AG04450 (cell line): ENCODE results near the gene P2RX6. TPM values are rescaled to one million over a fixed set of nuclear protein-coding genes. Genes with fewer than 3 reads are reported as not detected.

Source experiments
- CTCF ChIA-PET: fragments of 300-600, 350-600 bp; formaldehyde crosslinking; extraction: SDS; loops from one replicate; lab custom pipeline; 2022; ENCODE audit warnings: antibody characterized with exemption, inconsistent platforms; lab: Charles Lee
- POLR2A ChIA-PET: fragments of 350-600 bp; formaldehyde crosslinking; extraction: SDS; loops from one replicate; lab custom pipeline; 2021; ENCODE audit warnings: antibody characterized with exemption, inconsistent platforms; lab: Yijun Ruan, JAX
- DNase-seq: peaks from one replicate; pipeline ENCODE4 v3.0.0-alpha.2; 2011; ENCODE audit warnings: low read depth, low spot score
- H3K27ac ChIP-seq: one replicate; pipeline ENCODE4 v1.5.1; 2012; ENCODE audit warnings: low read depth, low read length, control low read depth
- H3K27me3 ChIP-seq: one replicate; pipeline ENCODE4 v1.6.0; 2012; ENCODE audit warnings: low read length; ENCODE audit not compliant: control insufficient read depth, insufficient read depth
- H3K4me3 ChIP-seq: 2 replicates; pipeline ENCODE4 v1.5.1; 2011; ENCODE audit warnings: mild to moderate bottlenecking, low read depth, low read length, control low read depth
- H3K9me3 ChIP-seq: 2 replicates; pipeline ENCODE4 v1.5.1; 2012; ENCODE audit warnings: low read length; ENCODE audit not compliant: control insufficient read depth, insufficient read depth
- polyA plus RNA-seq: library from polyadenylated mRNA; depleted of rRNA; stranded (reverse); fragments of >200 nt; gene quantifications from 2 replicates; pipeline ENCODE4 v1.2.3, GENCODE V29; 2011
- TF ChIP-seq, protein P1 (sequence below): IDR thresholded peaks from 2 replicates; pipeline ENCODE4 v1.5.1; 2011; ENCODE audit warnings: low read depth, low read length, control low read depth, inconsistent platforms

The P2RX6 gene
- polyA plus RNA-seq, 1 experiment = 1.7 TPM

DNA sequence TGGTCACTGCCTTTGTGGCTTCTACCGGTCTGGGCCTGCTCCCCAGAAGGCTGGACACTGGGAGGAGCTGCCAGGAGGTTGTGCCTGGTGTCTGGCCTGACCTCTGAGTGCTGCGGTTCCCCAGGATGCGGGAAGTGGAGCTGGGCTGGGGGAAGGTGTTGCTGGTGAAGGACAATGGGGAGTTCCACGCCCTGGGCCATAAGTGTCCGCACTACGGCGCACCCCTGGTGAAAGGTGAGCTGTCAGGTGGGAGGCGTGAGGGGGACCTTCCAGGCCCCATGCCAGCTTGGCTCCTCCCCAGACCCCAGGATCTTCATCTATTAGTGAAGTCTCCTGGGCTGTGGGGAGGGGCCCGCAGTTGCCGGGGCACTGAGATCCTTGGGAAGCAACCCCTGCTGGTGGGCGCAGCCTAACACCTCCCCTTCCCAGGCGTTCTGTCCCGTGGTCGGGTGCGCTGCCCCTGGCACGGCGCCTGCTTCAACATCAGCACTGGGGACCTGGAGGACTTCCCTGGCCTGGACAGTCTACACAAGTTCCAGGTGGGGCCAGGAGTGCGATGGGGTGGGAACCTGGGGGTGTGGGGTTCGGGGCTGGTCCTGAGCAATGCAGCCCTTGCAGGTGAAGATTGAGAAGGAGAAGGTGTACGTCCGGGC lies 41.2 kb upstream of the P2RX6 start:
- CTCF ChIA-PET = no interaction called here
- Histone ChIP-seq H3K4me3 (no peak overlapping the region), H3K27me3 (peaks cover 2% of the 10 kb centered on the region), H3K9me3 (peaks cover 11% of the 10 kb centered on the region), H3K27ac (no peak overlapping the region)
- TF ChIP-seq, protein P1, sequence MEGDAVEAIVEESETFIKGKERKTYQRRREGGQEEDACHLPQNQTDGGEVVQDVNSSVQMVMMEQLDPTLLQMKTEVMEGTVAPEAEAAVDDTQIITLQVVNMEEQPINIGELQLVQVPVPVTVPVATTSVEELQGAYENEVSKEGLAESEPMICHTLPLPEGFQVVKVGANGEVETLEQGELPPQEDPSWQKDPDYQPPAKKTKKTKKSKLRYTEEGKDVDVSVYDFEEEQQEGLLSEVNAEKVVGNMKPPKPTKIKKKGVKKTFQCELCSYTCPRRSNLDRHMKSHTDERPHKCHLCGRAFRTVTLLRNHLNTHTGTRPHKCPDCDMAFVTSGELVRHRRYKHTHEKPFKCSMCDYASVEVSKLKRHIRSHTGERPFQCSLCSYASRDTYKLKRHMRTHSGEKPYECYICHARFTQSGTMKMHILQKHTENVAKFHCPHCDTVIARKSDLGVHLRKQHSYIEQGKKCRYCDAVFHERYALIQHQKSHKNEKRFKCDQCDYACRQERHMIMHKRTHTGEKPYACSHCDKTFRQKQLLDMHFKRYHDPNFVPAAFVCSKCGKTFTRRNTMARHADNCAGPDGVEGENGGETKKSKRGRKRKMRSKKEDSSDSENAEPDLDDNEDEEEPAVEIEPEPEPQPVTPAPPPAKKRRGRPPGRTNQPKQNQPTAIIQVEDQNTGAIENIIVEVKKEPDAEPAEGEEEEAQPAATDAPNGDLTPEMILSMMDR = no peak
- POLR2A ChIA-PET = interaction anchor here (0.6 to 3.5 kb wide), 3 partner anchors 8 to 31 kb away, joined by 3 to 21 read pairs (median 4); partner anchors contain the start of gene LZTR1
- DNase-seq = no peak

DNA sequence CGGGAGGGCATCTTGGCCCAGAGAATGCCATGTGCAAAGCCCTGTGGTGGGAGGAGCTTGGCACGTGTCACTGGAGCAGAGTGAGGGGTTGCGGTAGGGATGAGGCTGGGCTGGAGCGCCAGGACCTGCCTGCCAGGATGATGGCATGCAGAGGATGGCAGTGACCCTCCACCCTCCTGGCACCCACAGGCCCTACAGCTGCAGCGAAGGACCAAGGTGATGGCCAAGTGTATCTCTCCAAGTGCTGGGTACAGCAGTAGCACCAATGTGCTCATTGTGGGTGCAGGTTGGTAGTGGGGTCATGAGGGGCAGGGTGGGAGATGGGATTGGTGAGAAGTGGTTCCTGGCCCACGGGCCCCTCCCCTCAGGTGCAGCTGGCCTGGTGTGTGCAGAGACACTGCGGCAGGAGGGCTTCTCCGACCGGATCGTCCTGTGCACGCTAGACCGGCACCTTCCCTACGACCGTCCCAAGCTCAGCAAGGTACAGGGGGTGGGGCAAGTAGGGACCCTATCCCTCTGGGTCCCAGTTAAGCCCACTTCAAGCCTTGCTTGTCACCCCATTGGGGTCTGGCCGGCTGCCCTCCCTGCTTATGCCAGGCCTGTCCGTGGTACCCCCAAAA lies 40.5 kb upstream of the P2RX6 start:
- DNase-seq = no peak
- H3K27me3 ChIP-seq = peaks cover 2% of the 10 kb centered on the region
- CTCF ChIA-PET = no interaction called here
- no peak overlapping the region for H3K27ac ChIP-seq
- TF ChIP-seq, protein P1 = no peak
- H3K9me3 ChIP-seq = peaks cover 16% of the 10 kb centered on the region
- no peak overlapping the region for H3K4me3 ChIP-seq
- POLR2A ChIA-PET = interaction anchor here (0.8 kb wide), 1 partner anchor 11 kb away, joined by 4 read pairs; no protein-coding TSS in a partner anchor

DNA sequence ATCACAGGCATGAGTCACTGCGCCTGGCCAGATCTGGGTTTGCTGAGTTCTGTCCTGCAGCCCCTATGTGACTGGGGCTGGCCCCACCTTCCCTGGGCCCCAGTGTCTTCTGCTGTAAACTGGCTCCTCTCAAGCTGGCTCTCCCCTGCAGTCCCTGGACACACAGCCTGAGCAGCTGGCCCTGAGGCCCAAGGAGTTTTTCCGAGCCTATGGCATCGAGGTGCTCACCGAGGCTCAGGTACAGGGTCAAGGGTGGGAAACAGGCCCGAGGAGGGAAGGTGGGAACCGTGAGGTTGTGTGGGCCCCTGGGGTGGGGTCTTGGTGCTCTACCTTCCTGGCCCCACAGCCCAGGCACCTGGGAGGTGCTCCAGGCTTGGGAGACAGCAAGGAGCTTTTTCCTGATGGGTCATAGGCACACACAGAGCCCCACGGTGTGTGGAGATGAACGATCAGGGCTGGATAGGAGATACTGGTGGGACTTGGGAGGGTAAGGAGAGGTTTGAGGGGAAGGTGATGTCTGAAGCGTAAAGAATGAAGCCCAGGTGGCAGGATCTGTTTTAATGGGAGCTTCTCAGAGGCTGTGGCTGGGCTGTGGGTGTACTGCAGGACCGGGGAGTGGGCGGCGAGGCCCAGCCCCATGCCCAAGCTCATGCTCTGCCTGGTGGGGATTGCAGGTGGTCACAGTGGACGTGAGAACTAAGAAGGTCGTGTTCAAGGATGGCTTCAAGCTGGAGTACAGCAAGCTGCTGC lies 39.2 kb upstream of the P2RX6 start:
- POLR2A ChIA-PET = no interaction called here

DNA sequence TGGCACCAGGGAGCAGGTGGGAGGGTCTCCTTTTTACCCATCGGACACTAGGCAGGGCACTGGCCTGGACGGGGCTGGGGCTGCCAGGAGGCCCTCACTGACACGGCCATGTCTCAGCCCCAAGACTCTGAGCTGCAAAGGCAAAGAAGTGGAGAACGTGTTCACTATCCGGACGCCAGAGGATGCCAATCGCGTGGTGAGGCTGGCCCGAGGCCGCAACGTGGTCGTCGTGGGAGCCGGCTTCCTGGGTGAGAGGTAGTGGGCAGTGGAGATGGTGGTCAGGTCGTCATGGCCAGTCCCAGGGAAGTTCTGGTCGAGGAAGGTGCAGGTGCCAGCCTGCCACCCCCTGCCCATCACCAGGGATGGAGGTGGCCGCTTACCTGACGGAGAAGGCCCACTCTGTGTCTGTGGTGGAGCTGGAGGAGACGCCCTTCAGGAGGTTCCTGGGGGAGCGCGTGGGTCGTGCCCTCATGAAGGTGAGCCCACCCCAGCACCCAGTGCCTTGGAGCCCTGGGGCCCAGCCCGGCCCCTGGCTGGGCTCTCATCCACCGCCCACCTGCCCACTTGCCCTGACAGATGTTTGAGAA lies 38.6 kb upstream of the P2RX6 start:
- peaks cover 2% of the 10 kb centered on the region for H3K27me3 ChIP-seq
- no peak overlapping the region for H3K27ac ChIP-seq
- H3K9me3 ChIP-seq = peaks cover 16% of the 10 kb centered on the region
- no peak for DNase-seq
- no peak overlapping the region for H3K4me3 ChIP-seq
- ChIA-PET CTCF (no interaction called here), POLR2A (no interaction called here)
- TF ChIP-seq, protein P1 = no peak

More for the DNA sequence above, 39.2 kb upstream of the P2RX6 start:
- CTCF ChIA-PET = no interaction called here
- TF ChIP-seq, protein P1 = no peak
- DNase-seq = no peak
- no peak overlapping the region for H3K27ac ChIP-seq
- H3K4me3 ChIP-seq = no peak overlapping the region
- peaks cover 2% of the 10 kb centered on the region for H3K27me3 ChIP-seq
- H3K9me3 ChIP-seq = peaks cover 16% of the 10 kb centered on the region
